Glomerular endothelial cell (primary cell): ENCODE measurements around the gene SMAP2. TPM values are rescaled to one million over a fixed set of nuclear protein-coding genes. Genes with fewer than 3 reads are reported as not detected.

ENCODE experiments used
- total RNA-seq: library from RNA; depleted of rRNA; stranded (reverse); fragments of >200 nt; gene quantifications from 2 replicates; pipeline ENCODE4 v1.2.3, GENCODE V29; 2015

The SMAP2 gene
- total RNA-seq, 1 donor from 2014 or later: 13.6 TPM

Other genes starting within 250 kb of the SMAP2 start
- gene RLF, start 212.3 kb upstream of the SMAP2 start, total RNA-seq: 11.0 and 11.4 TPM in 2 replicates
- not detected in 2 replicates for gene TMCO2, start 125.8 kb upstream of the SMAP2 start, total RNA-seq
- 45.0 and 45.6 TPM in 2 replicates for gene ZMPSTE24, start 115.5 kb upstream of the SMAP2 start, total RNA-seq
- gene COL9A2, start 56.4 kb upstream of the SMAP2 start, total RNA-seq: 0.12 and 1.1 TPM in 2 replicates
- gene ZFP69B, start 76.7 kb downstream of the SMAP2 start, total RNA-seq: 1.6 and 3.5 TPM in 2 replicates
- gene ZFP69, start 103.6 kb downstream of the SMAP2 start, total RNA-seq: 2.1 and 3.7 TPM in 2 replicates
- gene EXO5, start 135.0 kb downstream of the SMAP2 start, total RNA-seq: 9.8 and 12.3 TPM in 2 replicates
- 1.7 and 2.0 TPM in 2 replicates for gene ZNF684, start 157.9 kb downstream of the SMAP2 start, total RNA-seq